ENCODE results near the gene SETDB2.
A peak's percentile ranks its signal among the peaks of the same experiment; 100 is the strongest.
"Not testable (repeated sequence)": the region's sequence is repeated elsewhere in the genome, so short reads cannot be mapped to it uniquely, and the experiment has no call there.

The SETDB2 gene

DNA sequence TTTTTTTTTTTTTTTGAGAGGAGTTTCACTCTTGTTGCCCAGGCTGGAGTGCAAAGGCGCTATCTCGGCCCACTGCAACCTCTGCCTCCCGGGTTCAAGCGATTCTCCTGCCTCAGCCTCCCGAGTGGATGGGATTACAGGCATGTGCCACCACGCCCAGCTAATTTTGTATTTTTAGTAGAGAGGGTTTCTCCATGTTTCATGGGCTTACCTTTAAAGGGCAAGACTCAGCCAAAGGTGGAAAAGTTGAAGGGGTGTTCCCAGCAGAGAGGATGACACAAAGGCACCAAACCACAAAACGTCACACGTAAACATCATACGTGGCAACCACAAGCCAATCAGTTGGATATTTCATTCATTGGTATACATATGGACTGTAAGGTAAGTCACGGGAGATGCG is 52.8 kb downstream of the SETDB2 start:
- H3K36me3 ChIP-seq (ENCODE audit: control insufficient read depth, insufficient read depth, low read length); H3K9me3 ChIP-seq (ENCODE audit: control insufficient read depth, low read length); H3K27me3 ChIP-seq (replicated peaks; ENCODE audit: control insufficient read depth, insufficient read depth, low read length, poor library complexity, severe bottlenecking): not testable (repeated sequence)
- peaks cover 36% of the 10 kb centered on the region for H3K4me1 ChIP-seq (ENCODE audit: control insufficient read depth, insufficient read depth, low read length, poor library complexity, severe bottlenecking)
- H3K4me3 ChIP-seq (ENCODE audit: insufficient read depth, low read depth, low read length, poor library complexity, severe bottlenecking): peak overlapping the region; percentile 72
- DNase-seq: peak; percentile 43 to 48 (median 44)
- peak overlapping the region; percentile 92 for H3K27ac ChIP-seq (ENCODE audit: insufficient read depth, low read length, poor library complexity, severe bottlenecking)

DNA sequence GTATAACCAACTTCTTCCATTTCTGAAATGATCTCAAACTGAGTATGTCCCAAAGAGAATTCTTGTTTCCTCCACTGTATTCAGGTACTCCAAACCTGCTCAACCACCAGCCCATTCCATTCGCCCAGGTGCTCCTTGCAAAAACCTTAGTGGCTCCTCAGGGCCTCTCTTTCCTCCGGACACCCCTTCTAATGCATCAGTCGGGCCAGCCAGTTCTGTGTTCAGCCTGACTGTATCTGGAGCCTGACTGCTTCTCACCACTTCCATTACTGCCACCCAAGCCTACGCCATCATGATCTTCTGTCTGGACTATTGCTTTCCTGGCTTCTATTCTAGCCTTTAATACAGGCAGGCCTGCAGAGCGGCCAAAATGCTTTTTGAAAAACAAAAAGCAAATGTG is 53.2 kb downstream of the SETDB2 start:
- Histone ChIP-seq H3K9me3 (ENCODE audit: control insufficient read depth, low read length) (no peaks in the 10 kb centered on the region), H3K27ac (ENCODE audit: insufficient read depth, low read length, poor library complexity, severe bottlenecking) (peak overlapping the region; percentile 92), H3K4me3 (ENCODE audit: insufficient read depth, low read depth, low read length, poor library complexity, severe bottlenecking) (no peak overlapping the region), H3K4me1 (ENCODE audit: control insufficient read depth, insufficient read depth, low read length, poor library complexity, severe bottlenecking) (peaks cover 36% of the 10 kb centered on the region), H3K36me3 (ENCODE audit: control insufficient read depth, insufficient read depth, low read length) (peaks cover 6% of the 10 kb centered on the region), H3K27me3 (replicated peaks; ENCODE audit: control insufficient read depth, insufficient read depth, low read length, poor library complexity, severe bottlenecking) (no peaks in the 10 kb centered on the region)
- DNase-seq: no peak

DNA sequence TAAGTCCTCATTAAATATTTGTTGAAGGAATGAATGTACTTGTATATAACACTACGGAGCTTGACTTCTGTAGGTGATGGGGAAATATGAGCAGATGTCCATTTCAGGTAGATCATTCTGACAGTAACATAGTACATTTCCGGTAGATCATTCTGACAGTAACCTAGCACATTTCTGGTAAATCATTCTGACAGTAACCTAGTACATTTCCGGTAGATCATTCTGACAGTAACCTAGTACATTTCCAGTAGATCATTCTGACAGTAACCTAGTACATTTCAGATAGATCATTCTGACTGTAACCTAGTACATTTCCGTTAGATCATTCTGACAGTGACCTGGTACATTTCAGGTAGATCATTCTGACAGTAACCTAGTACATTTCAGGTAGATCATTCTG is 54.1 kb downstream of the SETDB2 start:
- Histone ChIP-seq H3K27ac (ENCODE audit: insufficient read depth, low read length, poor library complexity, severe bottlenecking) (peak overlapping the region; percentile 92), H3K9me3 (ENCODE audit: control insufficient read depth, low read length) (no peaks in the 10 kb centered on the region), H3K27me3 (replicated peaks; ENCODE audit: control insufficient read depth, insufficient read depth, low read length, poor library complexity, severe bottlenecking) (no peaks in the 10 kb centered on the region), H3K4me1 (ENCODE audit: control insufficient read depth, insufficient read depth, low read length, poor library complexity, severe bottlenecking) (peaks cover 36% of the 10 kb centered on the region), H3K36me3 (ENCODE audit: control insufficient read depth, insufficient read depth, low read length) (peaks cover 10% of the 10 kb centered on the region), H3K4me3 (ENCODE audit: insufficient read depth, low read depth, low read length, poor library complexity, severe bottlenecking) (no peak overlapping the region)
- DNase-seq: no peak

DNA sequence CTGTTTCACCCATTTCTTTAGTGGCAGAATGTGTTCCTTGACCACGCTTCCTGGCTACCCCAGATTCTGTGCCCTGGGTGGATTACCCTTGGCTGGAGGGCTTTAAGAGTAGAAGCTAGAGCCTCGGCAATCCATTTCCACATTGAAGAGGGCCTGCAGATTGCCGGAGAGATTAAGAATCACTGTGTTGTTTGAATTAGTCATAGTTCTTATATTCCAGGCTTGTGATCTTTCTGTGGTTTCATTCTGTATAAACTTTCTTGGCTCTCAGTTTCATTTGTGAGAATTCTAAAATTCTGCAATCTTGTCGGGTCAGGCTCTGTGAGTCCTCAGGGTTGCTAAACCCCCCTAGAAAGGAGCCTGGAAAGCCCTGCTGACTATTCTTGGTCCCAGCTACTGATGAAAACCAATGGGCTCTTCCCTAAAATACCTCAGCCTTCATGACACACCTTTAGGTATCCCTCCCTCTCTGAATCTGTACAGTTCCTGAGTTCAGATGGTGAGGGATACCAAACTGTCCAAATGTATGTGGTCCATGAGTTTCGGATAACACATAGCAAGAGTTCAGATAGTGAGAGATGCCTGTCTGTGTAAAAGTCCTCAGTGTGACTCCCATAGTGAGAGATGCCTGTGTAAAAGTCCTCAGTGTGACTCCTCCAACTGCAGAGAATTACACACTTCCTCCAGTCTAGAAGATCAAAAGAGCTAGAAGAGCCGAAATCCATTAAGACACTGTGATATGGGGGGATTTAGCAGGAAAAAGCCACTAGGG is 56.0 kb downstream of the SETDB2 start:
- Histone ChIP-seq H3K4me1 (ENCODE audit: control insufficient read depth, insufficient read depth, low read length, poor library complexity, severe bottlenecking) (peaks cover 36% of the 10 kb centered on the region), H3K9me3 (ENCODE audit: control insufficient read depth, low read length) (no peaks in the 10 kb centered on the region), H3K27ac (ENCODE audit: insufficient read depth, low read length, poor library complexity, severe bottlenecking) (peak overlapping the region; percentile 13), H3K27me3 (replicated peaks; ENCODE audit: control insufficient read depth, insufficient read depth, low read length, poor library complexity, severe bottlenecking) (no peaks in the 10 kb centered on the region), H3K4me3 (ENCODE audit: insufficient read depth, low read depth, low read length, poor library complexity, severe bottlenecking) (no peak overlapping the region), H3K36me3 (ENCODE audit: control insufficient read depth, insufficient read depth, low read length) (peaks cover 10% of the 10 kb centered on the region)
- DNase-seq: no peak

DNA sequence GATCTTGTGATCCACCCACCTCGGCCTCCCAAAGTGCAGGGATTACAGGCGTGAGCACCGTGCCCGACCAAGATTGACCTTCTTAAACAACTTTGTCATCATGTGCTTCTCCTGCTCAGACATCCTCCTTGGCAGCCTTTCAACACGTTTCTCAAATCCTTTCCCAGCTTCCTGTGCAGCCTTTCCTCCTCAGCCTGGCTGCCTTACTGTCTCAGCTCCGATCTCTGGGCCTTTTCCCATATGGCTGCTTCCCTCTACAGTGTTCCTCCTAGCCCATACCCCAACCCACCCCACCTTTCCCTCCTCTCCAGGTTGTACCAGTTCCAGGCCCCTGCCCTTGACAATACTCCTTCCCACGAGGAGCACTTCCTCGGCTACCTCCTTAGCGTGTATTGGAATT is 58.9 kb downstream of the SETDB2 start:
- Histone ChIP-seq H3K4me1 (ENCODE audit: control insufficient read depth, insufficient read depth, low read length, poor library complexity, severe bottlenecking) (peaks cover 19% of the 10 kb centered on the region), H3K27ac (ENCODE audit: insufficient read depth, low read length, poor library complexity, severe bottlenecking) (no peak overlapping the region), H3K4me3 (ENCODE audit: insufficient read depth, low read depth, low read length, poor library complexity, severe bottlenecking) (no peak overlapping the region), H3K9me3 (ENCODE audit: control insufficient read depth, low read length) (no peaks in the 10 kb centered on the region), H3K36me3 (ENCODE audit: control insufficient read depth, insufficient read depth, low read length) (peaks cover 15% of the 10 kb centered on the region), H3K27me3 (replicated peaks; ENCODE audit: control insufficient read depth, insufficient read depth, low read length, poor library complexity, severe bottlenecking) (no peaks in the 10 kb centered on the region)
- DNase-seq: no peak

DNA sequence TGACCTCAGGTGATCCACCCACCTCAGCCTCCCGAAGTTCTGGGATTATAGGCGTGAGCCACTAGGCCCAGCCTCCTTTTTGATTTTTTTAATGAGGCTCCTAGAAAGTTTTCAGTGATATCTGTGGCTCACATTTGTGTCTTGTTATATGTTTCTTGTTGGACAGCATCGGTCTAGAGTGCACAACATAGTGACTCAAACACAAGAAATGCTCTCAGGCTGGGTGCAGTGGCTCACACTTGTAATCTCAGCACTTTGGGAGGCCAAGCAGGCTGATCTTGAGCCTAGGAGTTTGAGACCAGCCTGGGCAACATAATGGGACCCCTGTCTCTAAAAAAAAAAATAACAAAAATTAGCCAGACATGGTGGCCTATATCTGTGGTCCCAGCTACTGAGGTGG is 59.9 kb downstream of the SETDB2 start:
- Histone ChIP-seq H3K9me3 (ENCODE audit: control insufficient read depth, low read length) (no peaks in the 10 kb centered on the region), H3K4me1 (ENCODE audit: control insufficient read depth, insufficient read depth, low read length, poor library complexity, severe bottlenecking) (peaks cover 13% of the 10 kb centered on the region), H3K4me3 (ENCODE audit: insufficient read depth, low read depth, low read length, poor library complexity, severe bottlenecking) (no peak overlapping the region), H3K27ac (ENCODE audit: insufficient read depth, low read length, poor library complexity, severe bottlenecking) (no peak overlapping the region), H3K27me3 (replicated peaks; ENCODE audit: control insufficient read depth, insufficient read depth, low read length, poor library complexity, severe bottlenecking) (no peaks in the 10 kb centered on the region), H3K36me3 (ENCODE audit: control insufficient read depth, insufficient read depth, low read length) (peaks cover 15% of the 10 kb centered on the region)
- no peak for DNase-seq

DNA sequence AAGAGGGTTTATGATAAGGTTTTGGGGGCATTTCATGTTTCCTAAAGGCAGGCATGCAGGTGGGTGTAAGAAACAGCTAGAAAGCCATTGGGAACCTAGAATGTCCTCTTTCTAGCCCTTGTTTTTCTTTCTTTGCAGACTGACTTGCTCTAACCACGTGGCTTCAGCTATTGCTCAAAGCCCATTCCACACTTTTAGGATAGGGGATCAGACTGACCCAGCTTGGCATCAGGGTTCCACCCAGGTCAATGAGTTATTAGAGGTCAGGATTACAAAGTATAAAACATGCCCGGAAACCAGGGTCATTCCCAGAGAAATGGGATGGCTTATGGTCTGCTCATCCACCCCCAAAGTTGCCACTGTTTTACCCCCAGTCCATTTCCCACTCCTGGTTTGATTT is 68.5 kb downstream of the SETDB2 start:
- Histone ChIP-seq H3K9me3 (ENCODE audit: control insufficient read depth, low read length) (no peaks in the 10 kb centered on the region), H3K36me3 (ENCODE audit: control insufficient read depth, insufficient read depth, low read length) (peaks cover 47% of the 10 kb centered on the region), H3K27me3 (replicated peaks; ENCODE audit: control insufficient read depth, insufficient read depth, low read length, poor library complexity, severe bottlenecking) (no peaks in the 10 kb centered on the region)

DNA sequence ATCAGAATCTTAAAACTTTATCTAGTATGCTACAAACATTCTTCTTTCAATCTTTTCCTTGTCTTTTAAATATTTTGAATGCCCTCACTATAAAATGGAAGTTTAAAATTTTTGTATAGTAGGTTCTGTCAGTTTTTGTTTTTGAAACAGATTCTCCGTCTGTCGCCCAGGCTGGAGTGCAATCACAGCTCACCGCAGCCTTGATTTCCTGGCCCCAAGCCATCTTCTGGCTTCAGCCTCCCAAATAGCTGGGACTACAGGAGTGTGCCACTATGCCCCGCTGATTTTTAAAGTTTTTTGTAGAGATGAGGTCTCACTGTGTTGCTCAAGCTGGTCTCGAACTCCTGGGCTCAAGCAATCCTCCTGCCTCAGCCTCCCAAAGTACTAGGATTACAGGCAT is 72.4 kb downstream of the SETDB2 start:
- Histone ChIP-seq H3K4me1 (ENCODE audit: control insufficient read depth, insufficient read depth, low read length, poor library complexity, severe bottlenecking) (no peaks in the 10 kb centered on the region), H3K9me3 (ENCODE audit: control insufficient read depth, low read length) (no peaks in the 10 kb centered on the region), H3K36me3 (ENCODE audit: control insufficient read depth, insufficient read depth, low read length) (peaks cover 65% of the 10 kb centered on the region), H3K27me3 (replicated peaks; ENCODE audit: control insufficient read depth, insufficient read depth, low read length, poor library complexity, severe bottlenecking) (no peaks in the 10 kb centered on the region), H3K4me3 (ENCODE audit: insufficient read depth, low read depth, low read length, poor library complexity, severe bottlenecking) (no peak overlapping the region), H3K27ac (ENCODE audit: insufficient read depth, low read length, poor library complexity, severe bottlenecking) (no peak overlapping the region)
- no peak for DNase-seq

More for the DNA sequence above, 68.5 kb downstream of the SETDB2 start:
- Histone ChIP-seq H3K4me1 (ENCODE audit: control insufficient read depth, insufficient read depth, low read length, poor library complexity, severe bottlenecking) (no peaks in the 10 kb centered on the region), H3K4me3 (ENCODE audit: insufficient read depth, low read depth, low read length, poor library complexity, severe bottlenecking) (no peak overlapping the region), H3K27ac (ENCODE audit: insufficient read depth, low read length, poor library complexity, severe bottlenecking) (no peak overlapping the region)
- no peak for DNase-seq

DNA sequence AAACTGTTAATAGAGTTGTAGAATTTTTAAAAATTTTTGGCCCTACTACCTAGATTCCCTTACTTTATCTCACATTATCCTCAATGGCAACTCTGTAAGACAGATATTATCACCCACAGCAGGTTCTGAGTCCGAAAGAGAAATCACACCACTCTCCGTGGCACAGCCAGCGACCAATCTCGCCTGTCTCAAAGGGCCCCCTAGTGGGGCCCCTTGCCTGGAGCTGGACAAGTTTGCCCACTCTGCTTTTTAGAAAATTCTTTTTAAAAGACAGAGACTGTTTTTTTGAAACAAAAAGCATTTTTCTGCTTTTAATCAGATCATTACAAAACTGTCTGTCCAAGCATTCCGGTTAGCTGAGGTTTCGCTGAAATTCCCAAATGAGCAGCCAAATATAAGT is 73.4 kb downstream of the SETDB2 start:
- H3K27me3 ChIP-seq (replicated peaks; ENCODE audit: control insufficient read depth, insufficient read depth, low read length, poor library complexity, severe bottlenecking): no peaks in the 10 kb centered on the region
- H3K4me3 ChIP-seq (ENCODE audit: insufficient read depth, low read depth, low read length, poor library complexity, severe bottlenecking): no peak overlapping the region
- no peak overlapping the region for H3K27ac ChIP-seq (ENCODE audit: insufficient read depth, low read length, poor library complexity, severe bottlenecking)
- no peak for DNase-seq
- H3K4me1 ChIP-seq (ENCODE audit: control insufficient read depth, insufficient read depth, low read length, poor library complexity, severe bottlenecking): no peaks in the 10 kb centered on the region
- peaks cover 70% of the 10 kb centered on the region for H3K36me3 ChIP-seq (ENCODE audit: control insufficient read depth, insufficient read depth, low read length)
- no peaks in the 10 kb centered on the region for H3K9me3 ChIP-seq (ENCODE audit: control insufficient read depth, low read length)

DNA sequence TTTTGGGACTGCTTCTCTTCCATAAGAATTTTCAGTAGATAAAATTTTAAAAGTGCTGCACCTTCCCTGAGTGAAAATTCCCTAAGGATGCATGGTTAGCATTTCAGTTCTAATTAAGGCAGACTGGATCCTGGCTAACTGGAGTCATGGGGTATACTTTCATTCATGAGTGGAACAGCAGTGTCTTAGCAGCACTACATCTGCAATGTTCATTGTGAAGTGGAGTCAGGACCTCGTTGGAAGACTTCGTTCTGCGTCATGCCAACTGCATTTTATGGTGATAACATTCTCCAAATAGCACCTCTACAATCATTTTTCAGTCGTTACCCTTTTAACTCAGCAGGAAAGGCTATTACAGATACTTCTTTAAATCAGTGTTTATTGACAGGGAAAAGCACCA is 77.2 kb downstream of the SETDB2 start:
- DNase-seq: no peak
- peaks cover 47% of the 10 kb centered on the region for H3K36me3 ChIP-seq (ENCODE audit: control insufficient read depth, insufficient read depth, low read length)
- no peaks in the 10 kb centered on the region for H3K27me3 ChIP-seq (replicated peaks; ENCODE audit: control insufficient read depth, insufficient read depth, low read length, poor library complexity, severe bottlenecking)
- no peak overlapping the region for H3K27ac ChIP-seq (ENCODE audit: insufficient read depth, low read length, poor library complexity, severe bottlenecking)
- no peak overlapping the region for H3K4me3 ChIP-seq (ENCODE audit: insufficient read depth, low read depth, low read length, poor library complexity, severe bottlenecking)
- H3K4me1 ChIP-seq (ENCODE audit: control insufficient read depth, insufficient read depth, low read length, poor library complexity, severe bottlenecking): no peaks in the 10 kb centered on the region
- H3K9me3 ChIP-seq (ENCODE audit: control insufficient read depth, low read length): no peaks in the 10 kb centered on the region

Measured in effector memory CD4-positive, alpha-beta T cell (primary cell).